Activated CD4-positive, alpha-beta T cell treated with anti-CD3 and anti-CD28 coated beads, Interleukin-2, amount 50 U/mL, for 16 hours (primary cell): Measurements from ENCODE around the gene SEPTIN1.

Experiments
- DNase-seq: peaks from one replicate; pipeline ENCODE4 v3.0.0-alpha.2; 2020

The SEPTIN1 gene

GRCh38 chr16:30335028-30335597 lies 47.2 kb downstream of the SEPTIN1 start:
- peak; percentile 87 for DNase-seq

GRCh38 chr16:30334473-30334989 lies 47.8 kb downstream of the SEPTIN1 start:
- DNase-seq, result peak; percentile 88
